ENCODE measurements around the gene COL4A1.

The COL4A1 gene

GRCh38 chr13:110210604-110210985 lies 96.4 kb downstream of the COL4A1 start:
- TF ChIP-seq TAF1 (IDR thresholded peaks at IDR 0.05; ENCODE audit: low read depth) (no peak), REST (IDR thresholded peaks at IDR 0.05; ENCODE audit: low read depth) (no peak), EGR1 (IDR thresholded peaks at IDR 0.05) (no peak), FOXM1 (IDR thresholded peaks at IDR 0.05; ENCODE audit: borderline replicate concordance, low read depth) (no peak), CREB1 (IDR thresholded peaks at IDR 0.05; ENCODE audit: low read depth) (no peak), TCF12 (IDR thresholded peaks at IDR 0.05; ENCODE audit: low read depth) (no peak), NFIC (IDR thresholded peaks at IDR 0.05) (no peak), YY1 (IDR thresholded peaks at IDR 0.05; ENCODE audit: low read depth) (no peak), RAD21 (IDR thresholded peaks at IDR 0.05; ENCODE audit: low read depth) (no peak), CEBPB (IDR thresholded peaks at IDR 0.05) (no peak), EP300 (IDR thresholded peaks at IDR 0.05; ENCODE audit: borderline replicate concordance) (no peak), ZBTB7A (IDR thresholded peaks at IDR 0.05; ENCODE audit: low read depth) (no peak), TEAD4 (IDR thresholded peaks at IDR 0.05) (no peak)
- TF ChIP-seq, protein P1, sequence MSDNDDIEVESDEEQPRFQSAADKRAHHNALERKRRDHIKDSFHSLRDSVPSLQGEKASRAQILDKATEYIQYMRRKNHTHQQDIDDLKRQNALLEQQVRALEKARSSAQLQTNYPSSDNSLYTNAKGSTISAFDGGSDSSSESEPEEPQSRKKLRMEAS (IDR thresholded peaks at IDR 0.05), result no peak
- TF ChIP-seq, protein P2, sequence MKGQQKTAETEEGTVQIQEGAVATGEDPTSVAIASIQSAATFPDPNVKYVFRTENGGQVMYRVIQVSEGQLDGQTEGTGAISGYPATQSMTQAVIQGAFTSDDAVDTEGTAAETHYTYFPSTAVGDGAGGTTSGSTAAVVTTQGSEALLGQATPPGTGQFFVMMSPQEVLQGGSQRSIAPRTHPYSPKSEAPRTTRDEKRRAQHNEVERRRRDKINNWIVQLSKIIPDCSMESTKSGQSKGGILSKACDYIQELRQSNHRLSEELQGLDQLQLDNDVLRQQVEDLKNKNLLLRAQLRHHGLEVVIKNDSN (IDR thresholded peaks at IDR 0.05), result no peak

- no peak for TF ChIP-seq CREB1 (IDR thresholded peaks at IDR 0.05; ENCODE audit: low read depth)
- no peak for TF ChIP-seq FOXM1 (IDR thresholded peaks at IDR 0.05; ENCODE audit: borderline replicate concordance, low read depth)
- no peak for TF ChIP-seq ZBTB7A (IDR thresholded peaks at IDR 0.05; ENCODE audit: low read depth)
- no peak for TF ChIP-seq EP300 (IDR thresholded peaks at IDR 0.05; ENCODE audit: borderline replicate concordance)
- TF ChIP-seq, protein P2 (IDR thresholded peaks at IDR 0.05), result no peak
- no peak for TF ChIP-seq TCF12 (IDR thresholded peaks at IDR 0.05; ENCODE audit: low read depth)
Observed at GRCh38 chr13:110209950-110210603, 96.9 kb downstream of the COL4A1 start.

GRCh38 chr13:110208116-110208515 lies 98.8 kb downstream of the COL4A1 start:
- TF ChIP-seq TEAD4 (IDR thresholded peaks at IDR 0.05) (no peak), RAD21 (IDR thresholded peaks at IDR 0.05; ENCODE audit: low read depth) (no peak), EGR1 (IDR thresholded peaks at IDR 0.05) (no peak), REST (IDR thresholded peaks at IDR 0.05; ENCODE audit: low read depth) (no peak), NFIC (IDR thresholded peaks at IDR 0.05) (no peak), ZBTB7A (IDR thresholded peaks at IDR 0.05; ENCODE audit: low read depth) (no peak), CEBPB (IDR thresholded peaks at IDR 0.05) (no peak), FOXM1 (IDR thresholded peaks at IDR 0.05; ENCODE audit: borderline replicate concordance, low read depth) (no peak), YY1 (IDR thresholded peaks at IDR 0.05; ENCODE audit: low read depth) (no peak), TCF12 (IDR thresholded peaks at IDR 0.05; ENCODE audit: low read depth) (no peak)
- TF ChIP-seq, protein P2 (IDR thresholded peaks at IDR 0.05), result no peak
- TF ChIP-seq, protein P1 (IDR thresholded peaks at IDR 0.05), result no peak

DNA sequence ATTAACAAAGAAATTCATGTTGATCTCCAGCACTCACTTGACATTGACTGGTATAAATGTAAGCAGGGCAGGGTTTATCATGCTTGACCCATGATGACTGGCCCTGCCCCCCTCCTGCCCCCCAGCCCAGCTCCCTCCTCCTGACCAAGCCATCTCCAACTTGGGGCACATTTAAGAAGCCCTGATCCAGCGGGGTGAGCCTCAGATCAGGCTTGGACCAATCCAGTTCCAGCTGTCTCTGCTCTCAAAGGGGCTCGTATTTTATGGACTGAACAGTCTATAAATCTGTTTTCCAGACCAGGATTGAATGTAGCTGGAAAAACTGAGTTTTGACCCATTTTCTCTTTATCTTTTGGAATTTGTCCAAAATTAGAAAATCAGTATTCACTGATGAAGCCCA lies 100.0 kb downstream of the COL4A1 start:
- TF ChIP-seq FOXM1 (IDR thresholded peaks at IDR 0.05; ENCODE audit: borderline replicate concordance, low read depth) (no peak), NFIC (IDR thresholded peaks at IDR 0.05) (no peak), CREB1 (IDR thresholded peaks at IDR 0.05; ENCODE audit: low read depth) (no peak), TCF12 (IDR thresholded peaks at IDR 0.05; ENCODE audit: low read depth) (no peak), TEAD4 (IDR thresholded peaks at IDR 0.05) (no peak), ZBTB7A (IDR thresholded peaks at IDR 0.05; ENCODE audit: low read depth) (no peak), TAF1 (IDR thresholded peaks at IDR 0.05; ENCODE audit: low read depth) (no peak), YY1 (IDR thresholded peaks at IDR 0.05; ENCODE audit: low read depth) (no peak), EP300 (IDR thresholded peaks at IDR 0.05; ENCODE audit: borderline replicate concordance) (no peak), RAD21 (IDR thresholded peaks at IDR 0.05; ENCODE audit: low read depth) (no peak), EGR1 (IDR thresholded peaks at IDR 0.05) (no peak)
- TF ChIP-seq, protein P2 (IDR thresholded peaks at IDR 0.05), result no peak
- TF ChIP-seq, protein P1 (IDR thresholded peaks at IDR 0.05), result no peak

Measured in Ishikawa (cell line).